Measurements from ENCODE around the gene CSMD2. TPM values are rescaled to one million over a fixed set of nuclear protein-coding genes. Genes with fewer than 3 reads are reported as not detected.

The CSMD2 gene
- total and polyA plus RNA-seq, 2 of the 4 experiments (the other 2 are of a cell fraction), result under 0.01 to 0.36 TPM

DNA sequence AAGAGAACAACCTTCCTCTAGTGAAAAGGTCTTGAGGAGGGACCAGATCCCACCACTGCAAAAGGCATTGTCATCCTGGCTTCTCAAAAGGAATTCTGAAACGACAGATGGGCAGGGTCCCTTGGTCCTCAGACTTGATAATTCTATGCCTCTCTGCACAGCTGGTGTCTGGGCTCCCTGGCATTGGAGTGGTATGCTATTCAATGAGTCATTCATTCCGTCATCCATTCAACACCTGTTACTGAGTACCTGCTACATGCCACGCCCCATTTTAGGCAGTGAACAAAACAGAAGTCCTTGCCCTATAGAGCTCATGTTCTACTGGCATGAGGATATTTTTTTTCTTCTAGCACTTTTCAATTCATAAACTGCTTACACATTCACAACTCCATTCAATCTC, 347.0 kb downstream of the CSMD2 start:
- Histone ChIP-seq H3K18ac (ENCODE audit: low read depth, low read length) (no peak overlapping the region), H2AK5ac (ENCODE audit: low read depth, low read length) (no peak overlapping the region), H3K27me3 (ENCODE audit: control insufficient read depth, insufficient read depth, low read length) (no peaks in the 10 kb centered on the region), H4K20me1 (ENCODE audit: insufficient read depth, low read length) (no peaks in the 10 kb centered on the region), H4K91ac (ENCODE audit: insufficient read depth, low read depth, low read length) (no peak overlapping the region), H3K9ac (ENCODE audit: low read depth, low read length) (no peak overlapping the region), H3K4ac (ENCODE audit: low read depth, low read length) (no peak overlapping the region), H2BK20ac (ENCODE audit: low read depth, low read length) (no peak overlapping the region), H4K5ac (ENCODE audit: low read depth, low read length) (no peak overlapping the region), H3K4me2 (ENCODE audit: low read depth, low read length) (no peak overlapping the region), H3K4me3 (ENCODE audit: insufficient read depth, low read depth, low read length) (no peak overlapping the region), H3K79me1 (ENCODE audit: low read depth in 1 of 2, low read length in 2 of 2) (no peaks in the 10 kb centered on the region), H3K9me3 (ENCODE audit: control insufficient read depth, insufficient read depth, low read length) (peaks cover 28% of the 10 kb centered on the region), H3K9me1 (ENCODE audit: insufficient read depth, low read length) (no peaks in the 10 kb centered on the region), H2AFZ (replicated peaks; ENCODE audit: low read length, poor library complexity) (no peak overlapping the region), H3K4me1 (ENCODE audit: control insufficient read depth, insufficient read depth, low read length) (no peaks in the 10 kb centered on the region; the same call in 1 of the 2 replicates), H3K23ac (ENCODE audit: low read depth, low read length) (no peak overlapping the region), H3K36me3 (ENCODE audit: control insufficient read depth, insufficient read depth, low read length) (no peaks in the 10 kb centered on the region), H3K14ac (replicated peaks; ENCODE audit: low read depth, low read length) (no peak overlapping the region), H2BK120ac (ENCODE audit: low read depth, low read length) (no peak overlapping the region), H2BK15ac (ENCODE audit: low read depth, low read length) (no peak overlapping the region), H2AK9ac (replicated peaks; ENCODE audit: low read depth, low read length, poor library complexity) (no peak overlapping the region), H3K27ac (ENCODE audit: insufficient read depth, low read length) (no peak overlapping the region), H3K56ac (ENCODE audit: extremely low read depth, insufficient read depth, low read length) (no peak overlapping the region), H2BK5ac (ENCODE audit: low read depth, low read length, poor library complexity, severe bottlenecking) (no peak overlapping the region), H4K8ac (ENCODE audit: low read depth in 2 of 2, low read length in 2 of 2) (no peak overlapping the region)
- no peak for ATAC-seq (ENCODE audit: low read depth)
- no CpG with 5 or more reads among the region's 3 CpGs for WGBS, 2 experiments (ENCODE audit: extremely low coverage in 2 of 2, insufficient read length in 1 of 2)
- BruUV-seq (replicated peaks), result no TSS peak
- no peak for DNase-seq
- in situ Hi-C loops (cut with MboI; ENCODE audit: low sequenced_read_pairs) (no loop called here), intact Hi-C loops (cut with micrococcal nuclease) (no loop called here), dilution Hi-C loops (cut with HindIII; ENCODE audit: low sequenced_read_pairs, unreplicated experiment) (no loop called here)
- ChIA-PET POLR2A (ENCODE audit: unreplicated experiment) (no interaction called here), CTCF (no interaction called here)
- TF ChIP-seq, protein P1, sequence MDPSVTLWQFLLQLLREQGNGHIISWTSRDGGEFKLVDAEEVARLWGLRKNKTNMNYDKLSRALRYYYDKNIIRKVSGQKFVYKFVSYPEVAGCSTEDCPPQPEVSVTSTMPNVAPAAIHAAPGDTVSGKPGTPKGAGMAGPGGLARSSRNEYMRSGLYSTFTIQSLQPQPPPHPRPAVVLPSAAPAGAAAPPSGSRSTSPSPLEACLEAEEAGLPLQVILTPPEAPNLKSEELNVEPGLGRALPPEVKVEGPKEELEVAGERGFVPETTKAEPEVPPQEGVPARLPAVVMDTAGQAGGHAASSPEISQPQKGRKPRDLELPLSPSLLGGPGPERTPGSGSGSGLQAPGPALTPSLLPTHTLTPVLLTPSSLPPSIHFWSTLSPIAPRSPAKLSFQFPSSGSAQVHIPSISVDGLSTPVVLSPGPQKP (IDR thresholded peaks at IDR 0.05; ENCODE audit: borderline replicate concordance, low read depth, low read length), result no peak
- TF ChIP-seq RCOR1 (IDR thresholded peaks at IDR 0.05; ENCODE audit: insufficient replicate concordance, low read length) (no peak), MXI1 (IDR thresholded peaks at IDR 0.05; ENCODE audit: borderline replicate concordance, low read depth, low read length) (no peak), BHLHE40 (IDR thresholded peaks at IDR 0.05; ENCODE audit: low read depth, low read length) (no peak), POLR2A (IDR thresholded peaks at IDR 0.05; ENCODE audit: low read depth, low read length) (no peak), FOS (IDR thresholded peaks at IDR 0.05; ENCODE audit: low read depth, low read length) (no peak), RAD21 (IDR thresholded peaks at IDR 0.05; ENCODE audit: low read length) (no peak), MAZ (IDR thresholded peaks at IDR 0.05; ENCODE audit: borderline replicate concordance, low read depth, low read length) (no peak), RFX5 (IDR thresholded peaks at IDR 0.05; ENCODE audit: low read depth, low read length) (no peak), MAFK (IDR thresholded peaks at IDR 0.05; ENCODE audit: low read depth, low read length) (no peak), NFE2L2 (IDR thresholded peaks at IDR 0.05; ENCODE audit: low read depth, low read length) (no peak), CHD1 (IDR thresholded peaks at IDR 0.05; ENCODE audit: low read depth, low read length) (no peak), CEBPB (IDR thresholded peaks at IDR 0.05; ENCODE audit: low read depth, low read length) (no peak), SMC3 (IDR thresholded peaks at IDR 0.05; ENCODE audit: low read depth, low read length) (no peak)
- TF ChIP-seq, protein P2, sequence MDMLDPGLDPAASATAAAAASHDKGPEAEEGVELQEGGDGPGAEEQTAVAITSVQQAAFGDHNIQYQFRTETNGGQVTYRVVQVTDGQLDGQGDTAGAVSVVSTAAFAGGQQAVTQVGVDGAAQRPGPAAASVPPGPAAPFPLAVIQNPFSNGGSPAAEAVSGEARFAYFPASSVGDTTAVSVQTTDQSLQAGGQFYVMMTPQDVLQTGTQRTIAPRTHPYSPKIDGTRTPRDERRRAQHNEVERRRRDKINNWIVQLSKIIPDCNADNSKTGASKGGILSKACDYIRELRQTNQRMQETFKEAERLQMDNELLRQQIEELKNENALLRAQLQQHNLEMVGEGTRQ (IDR thresholded peaks at IDR 0.05; ENCODE audit: low read depth, low read length), result no peak
- TF ChIP-seq, protein P3, sequence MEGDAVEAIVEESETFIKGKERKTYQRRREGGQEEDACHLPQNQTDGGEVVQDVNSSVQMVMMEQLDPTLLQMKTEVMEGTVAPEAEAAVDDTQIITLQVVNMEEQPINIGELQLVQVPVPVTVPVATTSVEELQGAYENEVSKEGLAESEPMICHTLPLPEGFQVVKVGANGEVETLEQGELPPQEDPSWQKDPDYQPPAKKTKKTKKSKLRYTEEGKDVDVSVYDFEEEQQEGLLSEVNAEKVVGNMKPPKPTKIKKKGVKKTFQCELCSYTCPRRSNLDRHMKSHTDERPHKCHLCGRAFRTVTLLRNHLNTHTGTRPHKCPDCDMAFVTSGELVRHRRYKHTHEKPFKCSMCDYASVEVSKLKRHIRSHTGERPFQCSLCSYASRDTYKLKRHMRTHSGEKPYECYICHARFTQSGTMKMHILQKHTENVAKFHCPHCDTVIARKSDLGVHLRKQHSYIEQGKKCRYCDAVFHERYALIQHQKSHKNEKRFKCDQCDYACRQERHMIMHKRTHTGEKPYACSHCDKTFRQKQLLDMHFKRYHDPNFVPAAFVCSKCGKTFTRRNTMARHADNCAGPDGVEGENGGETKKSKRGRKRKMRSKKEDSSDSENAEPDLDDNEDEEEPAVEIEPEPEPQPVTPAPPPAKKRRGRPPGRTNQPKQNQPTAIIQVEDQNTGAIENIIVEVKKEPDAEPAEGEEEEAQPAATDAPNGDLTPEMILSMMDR (conservative IDR thresholded peaks at IDR 0.05; ENCODE audit: low read depth, low read length), result no peak
